SK-N-SH (cell line): Measurements from ENCODE around the gene CPNE4.

Experiments used
- CTCF ChIP-seq: fragments of 200-600 bp; sonication (generic); IDR thresholded peaks from 2 replicates; pipeline ENCODE4 v1.6.1; 2017; ENCODE audit warnings: antibody characterized with exemption, mild to moderate bottlenecking, moderate library complexity
- REST ChIP-seq: IDR thresholded peaks from 2 replicates; pipeline ENCODE4 v1.6.1; 2012; ENCODE audit warnings: mild to moderate bottlenecking, low read depth, low read length, moderate library complexity
- RXRA ChIP-seq: IDR thresholded peaks from 2 replicates; pipeline ENCODE4 v1.4.0; 2012; ENCODE audit warnings: low read depth, mild to moderate bottlenecking, borderline replicate concordance
- YY1 ChIP-seq: IDR thresholded peaks from 2 replicates; pipeline ENCODE4 v1.4.0; 2012; ENCODE audit warnings: low read depth, mild to moderate bottlenecking

- TF ChIP-seq YY1: no peak
- no peak for TF ChIP-seq CTCF
- no peak for TF ChIP-seq RXRA
- no peak for TF ChIP-seq REST
These were observed 31.1 kb downstream of the CPNE4 start for GRCh38 chr3:132003685-132004084.
